ENCODE data around the gene SERINC1. TPM values are rescaled to one million over a fixed set of nuclear protein-coding genes. Genes with fewer than 3 reads are reported as not detected.

The SERINC1 gene
- polyA plus RNA-seq, 2 of the 4 experiments (the other 2 are of a cell fraction) = 71.6 to 112 TPM

DNA sequence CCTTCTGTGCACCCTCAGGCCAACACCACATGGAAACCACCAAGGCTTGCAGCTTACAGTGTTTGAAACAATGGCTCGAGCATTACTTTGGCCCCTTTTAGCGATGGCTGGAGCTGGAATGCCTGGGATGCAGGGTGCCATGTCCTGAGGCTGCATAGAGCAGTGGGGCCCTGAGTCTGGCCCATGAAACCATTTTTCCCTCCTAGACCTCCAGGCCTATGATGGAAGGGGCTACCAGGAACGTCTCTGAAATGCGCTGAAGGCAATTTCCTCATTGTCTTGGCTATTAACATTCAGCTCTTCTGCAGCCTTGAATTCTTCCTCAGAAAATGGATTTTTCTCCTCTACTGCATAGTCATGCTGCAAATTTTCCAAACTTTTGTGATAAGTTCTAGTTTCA is 29.9 kb upstream of the SERINC1 start:
- WGBS (ENCODE audit: missing lambda C conversion rate) = 31% methylated on average over 4 of the region's 4 CpGs
- ATAC-seq (no peak), DNase-seq (ENCODE audit: low read depth in 1 of 2, low spot score in 1 of 2) (no peak), FAIRE-seq (no peak)
- H3K27ac ChIP-seq = no peak overlapping the region
- H3K9me3 ChIP-seq = no peaks in the 10 kb centered on the region
- H3K4me3 ChIP-seq = no peak overlapping the region
- CTCF ChIA-PET = no interaction called here
- H3K4me1 ChIP-seq = no peaks in the 10 kb centered on the region
- TF ChIP-seq, protein P1, sequence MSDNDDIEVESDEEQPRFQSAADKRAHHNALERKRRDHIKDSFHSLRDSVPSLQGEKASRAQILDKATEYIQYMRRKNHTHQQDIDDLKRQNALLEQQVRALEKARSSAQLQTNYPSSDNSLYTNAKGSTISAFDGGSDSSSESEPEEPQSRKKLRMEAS (IDR thresholded peaks at IDR 0.05) = no peak
- TF ChIP-seq RCOR1 (IDR thresholded peaks at IDR 0.05; ENCODE audit: low read depth, low read length) = no peak
- TF ChIP-seq FOSB (CRISPR knock-in tag; IDR thresholded peaks at IDR 0.05) = no peak
- no peak for TF ChIP-seq KDM1A (IDR thresholded peaks at IDR 0.05; ENCODE audit: low read depth)
- POLR2A ChIA-PET = no interaction called here
- no peak overlapping the region for H3K4me2 ChIP-seq

DNA sequence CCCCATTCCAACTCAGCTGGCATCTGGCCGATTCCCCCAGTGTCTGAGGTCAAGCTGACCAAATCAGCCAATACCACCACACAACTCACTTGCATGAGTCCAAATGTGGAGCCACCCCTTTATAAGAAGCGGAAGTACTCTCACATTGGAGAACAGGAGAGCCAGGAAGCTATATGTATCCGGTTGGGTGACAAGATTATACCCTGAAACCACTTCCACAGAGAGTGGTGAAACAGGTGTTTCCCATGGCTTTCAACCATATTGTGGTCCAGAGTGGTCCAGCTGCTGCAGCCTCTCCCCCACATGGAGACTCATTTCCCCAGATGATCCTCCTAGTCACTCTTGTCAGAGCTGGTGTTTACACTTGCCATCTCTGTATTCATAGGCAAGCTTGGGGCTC is 24.0 kb upstream of the SERINC1 start:
- no peak overlapping the region for H3K4me3 ChIP-seq
- DNase-seq (ENCODE audit: low read depth in 1 of 2, low spot score in 1 of 2) = no peak
- no peaks in the 10 kb centered on the region for H3K4me1 ChIP-seq
- ChIA-PET POLR2A (no interaction called here), CTCF (interaction anchor here (2.1 kb wide), 1 partner anchor 35 kb away, joined by 6 read pairs; no protein-coding TSS in a partner anchor)
- WGBS (ENCODE audit: missing lambda C conversion rate) = 21% methylated on average over 2 of the region's 3 CpGs
- TF ChIP-seq CEBPB (IDR thresholded peaks at IDR 0.05) (no peak), SREBF2 (IDR thresholded peaks at IDR 0.05) (no peak), CBX2 (IDR thresholded peaks at IDR 0.05; ENCODE audit: borderline replicate concordance, low read depth) (no peak), TP53 (CRISPR knock-in tag; IDR thresholded peaks at IDR 0.05) (no peak), ZFP36 (IDR thresholded peaks at IDR 0.05; ENCODE audit: borderline replicate concordance, partially characterized antibody) (no peak), JUNB (IDR thresholded peaks at IDR 0.05) (no peak), PHF8 (IDR thresholded peaks at IDR 0.05; ENCODE audit: borderline replicate concordance, low read depth) (no peak)
- TF ChIP-seq, protein P2, sequence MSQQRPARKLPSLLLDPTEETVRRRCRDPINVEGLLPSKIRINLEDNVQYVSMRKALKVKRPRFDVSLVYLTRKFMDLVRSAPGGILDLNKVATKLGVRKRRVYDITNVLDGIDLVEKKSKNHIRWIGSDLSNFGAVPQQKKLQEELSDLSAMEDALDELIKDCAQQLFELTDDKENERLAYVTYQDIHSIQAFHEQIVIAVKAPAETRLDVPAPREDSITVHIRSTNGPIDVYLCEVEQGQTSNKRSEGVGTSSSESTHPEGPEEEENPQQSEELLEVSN (IDR thresholded peaks at IDR 0.05; ENCODE audit: borderline replicate concordance, low read depth) = no peak
- TF ChIP-seq, protein P3, sequence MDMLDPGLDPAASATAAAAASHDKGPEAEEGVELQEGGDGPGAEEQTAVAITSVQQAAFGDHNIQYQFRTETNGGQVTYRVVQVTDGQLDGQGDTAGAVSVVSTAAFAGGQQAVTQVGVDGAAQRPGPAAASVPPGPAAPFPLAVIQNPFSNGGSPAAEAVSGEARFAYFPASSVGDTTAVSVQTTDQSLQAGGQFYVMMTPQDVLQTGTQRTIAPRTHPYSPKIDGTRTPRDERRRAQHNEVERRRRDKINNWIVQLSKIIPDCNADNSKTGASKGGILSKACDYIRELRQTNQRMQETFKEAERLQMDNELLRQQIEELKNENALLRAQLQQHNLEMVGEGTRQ (IDR thresholded peaks at IDR 0.05) = no peak
- TF ChIP-seq, protein P4, sequence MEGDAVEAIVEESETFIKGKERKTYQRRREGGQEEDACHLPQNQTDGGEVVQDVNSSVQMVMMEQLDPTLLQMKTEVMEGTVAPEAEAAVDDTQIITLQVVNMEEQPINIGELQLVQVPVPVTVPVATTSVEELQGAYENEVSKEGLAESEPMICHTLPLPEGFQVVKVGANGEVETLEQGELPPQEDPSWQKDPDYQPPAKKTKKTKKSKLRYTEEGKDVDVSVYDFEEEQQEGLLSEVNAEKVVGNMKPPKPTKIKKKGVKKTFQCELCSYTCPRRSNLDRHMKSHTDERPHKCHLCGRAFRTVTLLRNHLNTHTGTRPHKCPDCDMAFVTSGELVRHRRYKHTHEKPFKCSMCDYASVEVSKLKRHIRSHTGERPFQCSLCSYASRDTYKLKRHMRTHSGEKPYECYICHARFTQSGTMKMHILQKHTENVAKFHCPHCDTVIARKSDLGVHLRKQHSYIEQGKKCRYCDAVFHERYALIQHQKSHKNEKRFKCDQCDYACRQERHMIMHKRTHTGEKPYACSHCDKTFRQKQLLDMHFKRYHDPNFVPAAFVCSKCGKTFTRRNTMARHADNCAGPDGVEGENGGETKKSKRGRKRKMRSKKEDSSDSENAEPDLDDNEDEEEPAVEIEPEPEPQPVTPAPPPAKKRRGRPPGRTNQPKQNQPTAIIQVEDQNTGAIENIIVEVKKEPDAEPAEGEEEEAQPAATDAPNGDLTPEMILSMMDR (IDR thresholded peaks at IDR 0.05) = no peak
- no peak overlapping the region for H3K4me2 ChIP-seq
- no peak for FAIRE-seq
- H3K27ac ChIP-seq = no peak overlapping the region
- ATAC-seq = no peak
- no peaks in the 10 kb centered on the region for H3K9me3 ChIP-seq

DNA sequence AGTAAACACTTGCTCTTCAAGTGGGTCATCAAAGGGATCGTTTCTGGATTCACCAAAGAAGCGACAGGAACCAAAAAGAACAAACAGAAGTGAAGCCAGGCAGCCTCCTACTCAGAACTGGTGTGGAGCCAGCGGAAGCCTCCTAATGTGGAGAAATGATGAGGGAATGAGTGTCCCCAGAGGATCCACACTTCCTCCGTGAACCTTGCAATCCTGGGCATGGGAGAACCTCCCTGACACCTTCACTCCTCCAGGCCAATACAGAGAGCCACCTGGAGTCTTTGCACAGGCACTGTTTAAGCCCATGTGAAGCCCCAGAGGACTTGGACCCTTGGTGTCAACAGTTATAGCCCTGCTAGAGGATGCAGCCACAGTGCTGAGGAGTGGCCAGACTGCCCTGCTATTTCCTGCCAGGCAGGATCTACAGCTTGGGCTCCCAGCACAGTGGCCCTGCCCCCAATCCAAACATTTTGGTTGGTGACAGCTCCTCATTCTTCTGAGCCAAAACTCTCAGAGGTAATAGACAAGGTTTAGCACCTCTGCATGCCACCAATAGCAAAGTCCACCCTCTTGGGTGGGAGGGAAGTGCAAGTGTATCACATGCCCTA is 23.2 kb upstream of the SERINC1 start:
- ATAC-seq (no peak), DNase-seq (ENCODE audit: low read depth in 1 of 2, low spot score in 1 of 2) (no peak), FAIRE-seq (no peak)
- Histone ChIP-seq H3K4me3 (no peak overlapping the region), H3K27ac (no peak overlapping the region), H3K9me3 (no peaks in the 10 kb centered on the region), H3K4me2 (no peak overlapping the region), H3K4me1 (no peaks in the 10 kb centered on the region)
- POLR2A ChIA-PET = no interaction called here
- CTCF ChIA-PET = interaction anchor here (2.1 kb wide), 1 partner anchor 36 kb away, joined by 6 read pairs; no protein-coding TSS in a partner anchor
- WGBS (ENCODE audit: missing lambda C conversion rate) = 28% methylated on average over 4 of the region's 4 CpGs
- TF ChIP-seq FOSL2 (IDR thresholded peaks at IDR 0.05) (no peak), FOSL2 (CRISPR knock-in tag; IDR thresholded peaks at IDR 0.05) (no peak), POLR2A (IDR thresholded peaks at IDR 0.05; ENCODE audit: low read length) (no peak), MAZ (IDR thresholded peaks at IDR 0.05; ENCODE audit: borderline replicate concordance, low read depth, low read length) (no peak), RNF2 (IDR thresholded peaks at IDR 0.05; ENCODE audit: borderline replicate concordance, low read depth) (no peak), HOXB5 (CRISPR knock-in tag; IDR thresholded peaks at IDR 0.05) (no peak), KDM5A (IDR thresholded peaks at IDR 0.05) (no peak), HDAC2 (IDR thresholded peaks at IDR 0.05) (no peak), ZSCAN20 (CRISPR knock-in tag; IDR thresholded peaks at IDR 0.05) (no peak), EHMT2 (IDR thresholded peaks at IDR 0.05; ENCODE audit: low read depth) (no peak), HEYL (CRISPR knock-in tag; IDR thresholded peaks at IDR 0.05) (no peak), TFCP2L1 (CRISPR knock-in tag; IDR thresholded peaks at IDR 0.05) (no peak)
- TF ChIP-seq, protein P4 (IDR thresholded peaks at IDR 0.05) = no peak
- TF ChIP-seq, protein P2 (IDR thresholded peaks at IDR 0.05; ENCODE audit: borderline replicate concordance, low read depth) = no peak
- TF ChIP-seq, protein P5, sequence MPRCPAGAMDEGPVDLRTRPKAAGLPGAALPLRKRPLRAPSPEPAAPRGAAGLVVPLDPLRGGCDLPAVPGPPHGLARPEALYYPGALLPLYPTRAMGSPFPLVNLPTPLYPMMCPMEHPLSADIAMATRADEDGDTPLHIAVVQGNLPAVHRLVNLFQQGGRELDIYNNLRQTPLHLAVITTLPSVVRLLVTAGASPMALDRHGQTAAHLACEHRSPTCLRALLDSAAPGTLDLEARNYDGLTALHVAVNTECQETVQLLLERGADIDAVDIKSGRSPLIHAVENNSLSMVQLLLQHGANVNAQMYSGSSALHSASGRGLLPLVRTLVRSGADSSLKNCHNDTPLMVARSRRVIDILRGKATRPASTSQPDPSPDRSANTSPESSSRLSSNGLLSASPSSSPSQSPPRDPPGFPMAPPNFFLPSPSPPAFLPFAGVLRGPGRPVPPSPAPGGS (IDR thresholded peaks at IDR 0.05) = no peak
